Amygdala (tissue), 56 donors: ENCODE measurements around the gene LHX5.
A peak's percentile ranks its signal among the peaks of the same experiment; 100 is the strongest.

Experiments
- DNase-seq, 56 donors: peaks; one replicate each; lab custom pipeline; 2025; lab: John Stamatoyannopoulos, UW

LHX5 gene

DNA sequence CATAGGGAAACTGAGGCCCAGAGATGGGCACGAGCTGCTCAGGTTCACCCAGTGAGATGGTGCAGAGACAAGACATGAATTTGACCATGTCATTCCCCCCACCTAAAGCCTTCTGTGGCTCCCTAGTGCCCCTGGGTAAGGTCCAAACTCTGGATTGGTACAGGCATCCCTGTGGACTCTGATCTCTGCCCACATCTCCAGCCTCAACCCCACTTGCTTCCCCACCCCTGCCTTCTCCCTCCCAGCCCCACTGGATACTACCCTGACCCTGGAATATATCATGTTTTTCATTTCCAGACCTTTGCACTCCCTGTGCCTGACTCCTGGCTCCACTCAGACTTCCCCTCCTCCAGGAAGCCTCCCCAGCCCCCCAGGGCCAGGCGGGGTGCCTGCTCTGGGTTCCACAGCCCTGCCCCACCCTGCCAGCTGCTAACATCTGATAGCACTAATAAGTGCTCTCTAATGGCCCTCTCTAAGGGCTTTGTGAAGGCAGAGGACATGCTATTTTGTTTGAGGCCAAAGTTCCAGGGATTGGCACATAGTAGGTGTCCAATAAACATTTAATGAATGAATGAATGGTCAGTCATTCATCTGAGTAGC, 50.6 kb downstream of the LHX5 start:
- no peak for DNase-seq

GRCh38 chr12:113418213-113418879, 53.3 kb downstream of the LHX5 start:
- DNase-seq, result peak in 1 of 56 donors; percentile 2

- no peak for DNase-seq
These were observed 55.4 kb downstream of the LHX5 start for GRCh38 chr12:113416091-113416754.

- no peak for DNase-seq
These were observed 57.1 kb downstream of the LHX5 start for GRCh38 chr12:113414519-113415038.

- DNase-seq, result no peak
These were observed 58.2 kb downstream of the LHX5 start for GRCh38 chr12:113413488-113413939.
